ENCODE measurements around the gene TENT5C.

GRCh38 chr1:117620440-117620839, 14.6 kb downstream of the TENT5C start:
- TF ChIP-seq CTCF (IDR thresholded peaks at IDR 0.05; ENCODE audit: low read depth, low read length, poor library complexity, severe bottlenecking) (no peak), EZH2phosphoT487 (IDR thresholded peaks at IDR 0.05; ENCODE audit: borderline replicate concordance, low read length) (no peak)

All from DOHH2 (cell line).